SJCRH30 (cell line): ENCODE data around the gene TSR1. TPM values are rescaled to one million over a fixed set of nuclear protein-coding genes. Genes with fewer than 3 reads are reported as not detected.

Experiments used
- DNase-seq, 2 experiments: peaks; one replicate each; pipeline ENCODE4 v3.0.0-alpha.2; 2015 to 2020
- H3K27ac ChIP-seq: fragments of 250-450 bp; sonication (Bioruptor Pico); 2 replicates; pipeline ENCODE4 v1.5.1; 2020; ENCODE audit warnings: mild to moderate bottlenecking, moderate library complexity
- H3K27me3 ChIP-seq: fragments of 250-450 bp; sonication (Bioruptor Pico); 2 replicates; pipeline ENCODE4 v1.5.1; 2020; ENCODE audit warnings: mild to moderate bottlenecking, moderate library complexity
- H3K36me3 ChIP-seq: fragments of 250-450 bp; sonication (Bioruptor Pico); 2 replicates; pipeline ENCODE4 v1.5.1; 2020; ENCODE audit warnings: mild to moderate bottlenecking, moderate library complexity
- H3K4me1 ChIP-seq: fragments of 250-450 bp; sonication (Bioruptor Pico); 2 replicates; pipeline ENCODE4 v1.5.1; 2020; ENCODE audit warnings: mild to moderate bottlenecking, moderate library complexity
- H3K4me3 ChIP-seq: fragments of 250-450 bp; sonication (Bioruptor Pico); 2 replicates; pipeline ENCODE4 v1.5.1; 2020; ENCODE audit warnings: mild to moderate bottlenecking, moderate library complexity
- H3K9me3 ChIP-seq: fragments of 250-450 bp; sonication (Bioruptor Pico); replicated peaks from 2 replicates; pipeline ENCODE4 v1.5.1; 2020; ENCODE audit warnings: mild to moderate bottlenecking, moderate library complexity
- total RNA-seq: library from RNA; depleted of rRNA; stranded (reverse); fragments of >200 nt; shearing (Covaris generic); gene quantifications from 2 replicates; pipeline ENCODE4 v1.2.3, GENCODE V29; 2014

TSR1 gene
- total RNA-seq, 1 experiment from 2014 or later, result 31.9 TPM

- H3K27me3 ChIP-seq, result no peaks in the 10 kb centered on the region
- DNase-seq, result no peak
- H3K4me3 ChIP-seq, result no peak overlapping the region
- H3K36me3 ChIP-seq, result no peaks in the 10 kb centered on the region
- no peaks in the 10 kb centered on the region for H3K9me3 ChIP-seq
- H3K4me1 ChIP-seq, result peaks cover 7% of the 10 kb centered on the region
- no peak overlapping the region for H3K27ac ChIP-seq
Observed at GRCh38 chr17:2362416-2362815, 26.2 kb upstream of the TSR1 start.

- Histone ChIP-seq H3K4me1 (peaks cover 7% of the 10 kb centered on the region), H3K36me3 (no peaks in the 10 kb centered on the region), H3K4me3 (no peak overlapping the region), H3K27me3 (no peaks in the 10 kb centered on the region), H3K27ac (no peak overlapping the region), H3K9me3 (no peaks in the 10 kb centered on the region)
- no peak for DNase-seq
Observed at GRCh38 chr17:2362016-2362415, 25.8 kb upstream of the TSR1 start.

- peaks cover 7% of the 10 kb centered on the region for H3K4me1 ChIP-seq
- no peaks in the 10 kb centered on the region for H3K36me3 ChIP-seq
- H3K27me3 ChIP-seq, result no peaks in the 10 kb centered on the region
- no peaks in the 10 kb centered on the region for H3K9me3 ChIP-seq
- H3K4me3 ChIP-seq, result no peak overlapping the region
- no peak overlapping the region for H3K27ac ChIP-seq
- no peak for DNase-seq
Observed at GRCh38 chr17:2361010-2361760, 24.9 kb upstream of the TSR1 start.

- Histone ChIP-seq H3K27me3 (no peaks in the 10 kb centered on the region), H3K27ac (no peak overlapping the region), H3K36me3 (no peaks in the 10 kb centered on the region), H3K9me3 (no peaks in the 10 kb centered on the region), H3K4me3 (no peak overlapping the region), H3K4me1 (peaks cover 7% of the 10 kb centered on the region)
- DNase-seq, result no peak
Observed at GRCh38 chr17:2357931-2358434, 21.7 kb upstream of the TSR1 start.

GRCh38 chr17:2357237-2357636, 21.0 kb upstream of the TSR1 start:
- H3K9me3 ChIP-seq, result no peaks in the 10 kb centered on the region
- no peak overlapping the region for H3K4me3 ChIP-seq
- H3K27me3 ChIP-seq, result no peaks in the 10 kb centered on the region
- no peak overlapping the region for H3K27ac ChIP-seq
- no peaks in the 10 kb centered on the region for H3K36me3 ChIP-seq
- no peak for DNase-seq
- H3K4me1 ChIP-seq, result peaks cover 7% of the 10 kb centered on the region

GRCh38 chr17:2354311-2354710, 18.1 kb upstream of the TSR1 start:
- H3K4me3 ChIP-seq, result no peak overlapping the region
- H3K27ac ChIP-seq, result no peak overlapping the region
- H3K9me3 ChIP-seq, result no peaks in the 10 kb centered on the region
- H3K4me1 ChIP-seq, result no peaks in the 10 kb centered on the region; the same call in 1 of the 2 replicates
- no peak for DNase-seq
- no peaks in the 10 kb centered on the region for H3K27me3 ChIP-seq
- H3K36me3 ChIP-seq, result no peaks in the 10 kb centered on the region

GRCh38 chr17:2351269-2351668, 15.0 kb upstream of the TSR1 start:
- no peaks in the 10 kb centered on the region for H3K9me3 ChIP-seq
- H3K4me1 ChIP-seq, result peaks cover 4% of the 10 kb centered on the region; the same call in 1 of the 2 replicates
- no peaks in the 10 kb centered on the region for H3K27me3 ChIP-seq
- no peak overlapping the region for H3K27ac ChIP-seq
- no peak overlapping the region for H3K4me3 ChIP-seq
- H3K36me3 ChIP-seq, result no peaks in the 10 kb centered on the region
- DNase-seq, result no peak

GRCh38 chr17:2347805-2348685, 11.8 kb upstream of the TSR1 start:
- H3K27ac ChIP-seq, result no peak overlapping the region
- peak; percentile 51 to 67 for DNase-seq
- H3K9me3 ChIP-seq, result no peaks in the 10 kb centered on the region
- no peaks in the 10 kb centered on the region for H3K27me3 ChIP-seq
- H3K36me3 ChIP-seq, result no peaks in the 10 kb centered on the region
- H3K4me1 ChIP-seq, result peaks cover 4% of the 10 kb centered on the region; the same call in 1 of the 2 replicates
- H3K4me3 ChIP-seq, result no peak overlapping the region

GRCh38 chr17:2346475-2346874, 10.2 kb upstream of the TSR1 start:
- no peak overlapping the region for H3K27ac ChIP-seq
- no peak overlapping the region for H3K4me3 ChIP-seq
- no peaks in the 10 kb centered on the region for H3K36me3 ChIP-seq
- DNase-seq, result no peak
- peaks cover 4% of the 10 kb centered on the region; the same call in 1 of the 2 replicates for H3K4me1 ChIP-seq
- H3K9me3 ChIP-seq, result no peaks in the 10 kb centered on the region
- no peaks in the 10 kb centered on the region for H3K27me3 ChIP-seq

- Histone ChIP-seq H3K36me3 (no peaks in the 10 kb centered on the region), H3K4me1 (peaks cover 4% of the 10 kb centered on the region; the same call in 1 of the 2 replicates), H3K4me3 (no peak overlapping the region), H3K27ac (no peak overlapping the region), H3K27me3 (no peaks in the 10 kb centered on the region), H3K9me3 (no peaks in the 10 kb centered on the region)
- DNase-seq, result no peak
Observed at GRCh38 chr17:2344528-2344927, 8.3 kb upstream of the TSR1 start.

GRCh38 chr17:2343421-2343820, 7.2 kb upstream of the TSR1 start:
- no peaks in the 10 kb centered on the region for H3K27me3 ChIP-seq
- DNase-seq, result no peak
- H3K27ac ChIP-seq, result no peak overlapping the region
- H3K4me1 ChIP-seq, result peaks cover 4% of the 10 kb centered on the region; the same call in 1 of the 2 replicates
- no peaks in the 10 kb centered on the region for H3K9me3 ChIP-seq
- H3K4me3 ChIP-seq, result no peak overlapping the region
- no peaks in the 10 kb centered on the region for H3K36me3 ChIP-seq

GRCh38 chr17:2338315-2338657, 2.0 kb upstream of the TSR1 start:
- H3K4me3 ChIP-seq, result peak overlapping the region; percentile 83
- H3K27ac ChIP-seq, result no peak overlapping the region
- H3K27me3 ChIP-seq, result no peaks in the 10 kb centered on the region
- no peak for DNase-seq
- no peaks in the 10 kb centered on the region for H3K9me3 ChIP-seq
- H3K4me1 ChIP-seq, result no peaks in the 10 kb centered on the region
- peaks cover 19% of the 10 kb centered on the region for H3K36me3 ChIP-seq

GRCh38 chr17:2337544-2338314, 1.5 kb upstream of the TSR1 start:
- peak; percentile 35 to 45 for DNase-seq
- peaks cover 24% of the 10 kb centered on the region for H3K36me3 ChIP-seq
- no peaks in the 10 kb centered on the region for H3K27me3 ChIP-seq
- H3K4me1 ChIP-seq, result no peaks in the 10 kb centered on the region
- H3K27ac ChIP-seq, result no peak overlapping the region
- H3K4me3 ChIP-seq, result peak overlapping the region; percentile 83
- H3K9me3 ChIP-seq, result no peaks in the 10 kb centered on the region

GRCh38 chr17:2336852-2337543, 741 bp upstream of the TSR1 start, which contains the start of gene SGSM2:
Gene SGSM2 (plus strand): TSS chr17:2337501. CDS start chr17:2337689, 188 bp downstream.
- no peaks in the 10 kb centered on the region for H3K4me1 ChIP-seq
- DNase-seq, result peak; percentile 55 to 56
- no peaks in the 10 kb centered on the region for H3K27me3 ChIP-seq
- no peaks in the 10 kb centered on the region for H3K9me3 ChIP-seq
- H3K4me3 ChIP-seq, result peak within 1 kb of the TSS; percentile 83
- H3K27ac ChIP-seq, result peak within 1 kb of the TSS; percentile 68; the same call in 1 of the 2 replicates
- H3K36me3 ChIP-seq, result peaks cover 30% of the 10 kb centered on the region
